Upper lobe of right lung (tissue), 1 donor: ENCODE data around the gene RCAN1. TPM values are rescaled to one million over a fixed set of nuclear protein-coding genes. Genes with fewer than 3 reads are reported as not detected.

Source experiments
- ATAC-seq: fragments of 200-7000 bp; cut with Tn5 transposase; one replicate; pipeline ENCODE4 v1.9.1; 2020; ENCODE audit warnings: mild to moderate bottlenecking, moderate library complexity
- DNase-seq: peaks from one replicate; pipeline ENCODE4 v3.0.0-alpha.2; 2020
- H3K27ac ChIP-seq: fragments of 200-600 bp; one replicate; pipeline ENCODE4 v1.8.0; 2022
- H3K27me3 ChIP-seq: fragments of 200-600 bp; one replicate; pipeline ENCODE4 v1.8.0; 2022; ENCODE audit warnings: mild to moderate bottlenecking
- H3K36me3 ChIP-seq: fragments of 200-600 bp; one replicate; pipeline ENCODE4 v1.8.0; 2022
- H3K4me1 ChIP-seq: fragments of 200-600 bp; one replicate; pipeline ENCODE4 v1.8.0; 2022
- H3K4me3 ChIP-seq: fragments of 200-600 bp; one replicate; pipeline ENCODE4 v1.8.0; 2022; ENCODE audit warnings: mild to moderate bottlenecking
- H3K9me3 ChIP-seq: fragments of 200-600 bp; one replicate; pipeline ENCODE4 v1.8.0; 2022
- intact Hi-C: fragments of 100-400 bp; cut with DNase I; formaldehyde crosslinking; loops from one replicate; pipeline ENCODE4 v1.11.0; 2022
- total RNA-seq: library from RNA; stranded (reverse); fragmentation: NEBNext Ultra II Directional; extraction: Animal tissue kit (Norgen Biotek cat#: 25700); gene quantifications from one replicate; pipeline ENCODE4 v1.2.1, GENCODE V29; 2021
- TF ChIP-seq, protein P1 (sequence below): fragments of 200-600 bp; IDR thresholded peaks from one replicate; pipeline ENCODE4 v1.8.0; 2022; ENCODE audit warnings: antibody characterized with exemption
- donor health status: DM: no; HTN: yes; CAD: no; lungs with severe emphysema.

RCAN1 gene
- total RNA-seq, 1 donor from 2014 or later = 26.9 TPM

DNA sequence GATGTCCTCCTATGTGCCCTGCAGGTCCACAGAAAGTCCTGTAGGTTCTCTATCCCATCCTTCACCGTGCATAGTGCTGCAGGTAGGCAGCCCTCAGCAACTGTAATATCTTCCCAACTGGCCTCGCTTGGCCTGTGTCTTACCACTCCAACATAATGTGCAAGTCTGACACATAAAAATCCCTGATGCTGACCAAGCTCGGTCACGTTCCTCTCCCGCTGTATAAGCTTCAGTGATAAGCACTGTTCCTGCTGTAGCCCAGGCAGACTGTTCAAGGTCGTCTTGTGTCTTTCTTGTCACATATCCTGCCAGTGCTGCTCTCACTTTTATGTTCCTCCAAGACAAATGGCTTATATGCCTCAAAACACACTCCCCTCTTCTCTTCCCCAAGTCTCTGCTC lies 83.5 kb downstream of the RCAN1 start:
- H3K27ac ChIP-seq = no peak overlapping the region
- intact Hi-C loops = no loop called here
- H3K27me3 ChIP-seq = no peaks in the 10 kb centered on the region
- H3K4me3 ChIP-seq = no peak overlapping the region
- no peaks in the 10 kb centered on the region for H3K9me3 ChIP-seq
- TF ChIP-seq, protein P1, sequence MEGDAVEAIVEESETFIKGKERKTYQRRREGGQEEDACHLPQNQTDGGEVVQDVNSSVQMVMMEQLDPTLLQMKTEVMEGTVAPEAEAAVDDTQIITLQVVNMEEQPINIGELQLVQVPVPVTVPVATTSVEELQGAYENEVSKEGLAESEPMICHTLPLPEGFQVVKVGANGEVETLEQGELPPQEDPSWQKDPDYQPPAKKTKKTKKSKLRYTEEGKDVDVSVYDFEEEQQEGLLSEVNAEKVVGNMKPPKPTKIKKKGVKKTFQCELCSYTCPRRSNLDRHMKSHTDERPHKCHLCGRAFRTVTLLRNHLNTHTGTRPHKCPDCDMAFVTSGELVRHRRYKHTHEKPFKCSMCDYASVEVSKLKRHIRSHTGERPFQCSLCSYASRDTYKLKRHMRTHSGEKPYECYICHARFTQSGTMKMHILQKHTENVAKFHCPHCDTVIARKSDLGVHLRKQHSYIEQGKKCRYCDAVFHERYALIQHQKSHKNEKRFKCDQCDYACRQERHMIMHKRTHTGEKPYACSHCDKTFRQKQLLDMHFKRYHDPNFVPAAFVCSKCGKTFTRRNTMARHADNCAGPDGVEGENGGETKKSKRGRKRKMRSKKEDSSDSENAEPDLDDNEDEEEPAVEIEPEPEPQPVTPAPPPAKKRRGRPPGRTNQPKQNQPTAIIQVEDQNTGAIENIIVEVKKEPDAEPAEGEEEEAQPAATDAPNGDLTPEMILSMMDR = no peak
- peaks cover 15% of the 10 kb centered on the region for H3K4me1 ChIP-seq
- H3K36me3 ChIP-seq = no peaks in the 10 kb centered on the region
- DNase-seq (no peak), ATAC-seq (no peak)

- H3K4me3 ChIP-seq = no peak overlapping the region
- H3K4me1 ChIP-seq = peaks cover 23% of the 10 kb centered on the region
- ATAC-seq (no peak), DNase-seq (no peak)
- no peaks in the 10 kb centered on the region for H3K9me3 ChIP-seq
- no peaks in the 10 kb centered on the region for H3K27me3 ChIP-seq
- TF ChIP-seq, protein P1 = no peak
- no peak overlapping the region for H3K27ac ChIP-seq
- intact Hi-C loops = no loop called here
- no peaks in the 10 kb centered on the region for H3K36me3 ChIP-seq
These were observed 84.7 kb downstream of the RCAN1 start for GRCh38 chr21:34530261-34530660.

DNA sequence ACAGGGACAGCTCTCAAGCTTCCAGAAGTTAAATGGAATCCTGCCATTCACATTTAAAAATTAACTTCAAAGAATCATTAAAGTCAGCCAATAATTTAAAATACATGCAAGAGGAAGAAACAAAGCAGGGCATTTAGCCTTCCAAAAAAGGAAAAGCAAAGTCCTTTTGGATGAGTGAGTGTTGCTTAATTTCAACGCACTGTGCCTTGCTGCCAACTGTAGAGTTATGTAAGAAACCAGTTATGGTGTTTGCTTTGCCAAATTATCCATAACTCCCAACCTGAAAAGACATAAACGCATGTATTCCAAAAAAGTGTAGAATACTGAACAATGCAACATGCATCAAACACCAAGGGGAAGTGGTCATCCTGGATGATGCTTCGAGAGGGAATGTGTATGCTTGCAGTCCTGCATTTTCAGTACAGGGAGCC lies 86.8 kb downstream of the RCAN1 start:
- ATAC-seq = peak; percentile 13
- Histone ChIP-seq H3K4me1 (peaks cover 34% of the 10 kb centered on the region), H3K36me3 (no peaks in the 10 kb centered on the region), H3K9me3 (no peaks in the 10 kb centered on the region), H3K27me3 (no peaks in the 10 kb centered on the region), H3K4me3 (no peak overlapping the region), H3K27ac (peak overlapping the region; percentile 93)
- intact Hi-C loops = no loop called here
- no peak for DNase-seq
- TF ChIP-seq, protein P1 = no peak

- Histone ChIP-seq H3K9me3 (no peaks in the 10 kb centered on the region), H3K4me3 (peak overlapping the region; percentile 56), H3K36me3 (peaks cover 7% of the 10 kb centered on the region), H3K4me1 (peaks cover 48% of the 10 kb centered on the region), H3K27ac (peak overlapping the region; percentile 93), H3K27me3 (no peaks in the 10 kb centered on the region)
- ATAC-seq = peak; percentile 93
- intact Hi-C loops = no loop called here
- DNase-seq = no peak
- TF ChIP-seq, protein P1 = no peak
These were observed 88.2 kb downstream of the RCAN1 start for GRCh38 chr21:34526618-34527290.

DNA sequence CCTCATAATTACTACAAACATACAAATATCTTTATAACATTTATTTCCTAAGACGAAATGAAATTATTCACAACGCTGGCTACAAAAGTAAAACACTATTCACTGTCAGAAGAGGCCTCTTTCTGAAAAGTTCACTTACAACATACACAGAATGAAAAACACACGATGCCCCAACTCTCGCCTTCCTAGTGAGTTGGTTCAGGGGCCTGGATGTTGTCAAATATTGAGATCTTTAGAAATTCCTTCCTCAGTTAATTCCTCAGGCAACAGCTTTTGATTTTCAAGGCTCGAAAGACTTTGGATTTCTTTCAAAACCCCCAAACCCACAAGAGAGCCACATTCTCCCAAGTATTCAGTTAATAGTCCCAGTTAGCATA lies 88.7 kb downstream of the RCAN1 start:
- no peaks in the 10 kb centered on the region for H3K27me3 ChIP-seq
- H3K4me3 ChIP-seq = peak overlapping the region; percentile 56
- ATAC-seq (no peak), DNase-seq (no peak)
- H3K27ac ChIP-seq = peak overlapping the region; percentile 93
- H3K4me1 ChIP-seq = peaks cover 51% of the 10 kb centered on the region
- H3K36me3 ChIP-seq = peaks cover 12% of the 10 kb centered on the region
- no peaks in the 10 kb centered on the region for H3K9me3 ChIP-seq
- TF ChIP-seq, protein P1 = no peak
- intact Hi-C loops = no loop called here
